Globus pallidus (tissue), 1 donor: ENCODE data around the gene CCDC88C.

Experiments
- DNase-seq: peaks from one replicate; pipeline ENCODE4 v3.0.0-alpha.2; 2015; ENCODE audit warnings: low spot score

The CCDC88C gene

GRCh38 chr14:91311284-91311662 lies 106.3 kb downstream of the CCDC88C start:
- DNase-seq, result no peak

- DNase-seq, result no peak
These were observed 106.9 kb downstream of the CCDC88C start for GRCh38 chr14:91310606-91311283.

- DNase-seq, result no peak
These were observed 107.8 kb downstream of the CCDC88C start for GRCh38 chr14:91309756-91310280.

DNA sequence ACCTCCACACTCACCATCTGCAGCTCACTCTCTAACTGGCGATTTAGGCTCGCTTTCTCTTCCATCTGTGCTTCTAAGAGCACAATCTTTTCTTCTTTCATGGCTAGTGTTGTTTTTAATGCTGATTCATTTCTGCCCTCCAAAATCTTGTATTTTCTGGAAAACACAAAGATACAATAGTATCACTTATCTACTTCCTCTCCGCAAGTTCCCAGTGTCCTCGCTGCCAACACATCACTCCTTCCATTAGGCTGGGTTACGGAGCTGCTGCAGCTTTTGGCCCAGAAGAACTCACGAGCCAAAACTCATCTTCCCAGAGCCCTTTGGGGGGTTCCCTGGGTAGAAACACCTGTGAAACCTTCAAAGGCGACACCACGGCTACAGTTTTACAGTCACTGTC lies 109.3 kb downstream of the CCDC88C start:
- DNase-seq, result no peak

- DNase-seq, result no peak
These were observed 110.0 kb downstream of the CCDC88C start for GRCh38 chr14:91307652-91308051.

DNA sequence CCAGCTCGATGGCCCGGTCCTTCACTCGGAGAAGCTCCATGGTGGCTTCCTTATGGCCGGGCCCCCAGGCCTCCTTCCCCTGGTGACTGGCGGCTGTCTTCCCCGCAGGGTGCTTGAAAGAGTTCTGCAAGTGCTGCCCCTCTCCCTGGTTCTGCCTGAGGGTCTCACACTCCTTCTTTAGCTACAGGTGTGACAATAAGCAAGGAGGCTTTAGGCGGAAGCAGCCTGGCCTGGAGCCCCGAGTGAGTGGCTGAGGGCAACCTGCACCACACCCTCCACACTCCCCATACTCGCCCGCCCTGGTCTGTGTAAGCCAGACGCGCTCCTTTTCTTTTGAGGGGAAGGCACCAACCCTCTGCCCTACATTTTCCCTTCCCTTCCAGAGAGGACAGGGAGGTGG lies 110.6 kb downstream of the CCDC88C start:
- no peak for DNase-seq

DNA sequence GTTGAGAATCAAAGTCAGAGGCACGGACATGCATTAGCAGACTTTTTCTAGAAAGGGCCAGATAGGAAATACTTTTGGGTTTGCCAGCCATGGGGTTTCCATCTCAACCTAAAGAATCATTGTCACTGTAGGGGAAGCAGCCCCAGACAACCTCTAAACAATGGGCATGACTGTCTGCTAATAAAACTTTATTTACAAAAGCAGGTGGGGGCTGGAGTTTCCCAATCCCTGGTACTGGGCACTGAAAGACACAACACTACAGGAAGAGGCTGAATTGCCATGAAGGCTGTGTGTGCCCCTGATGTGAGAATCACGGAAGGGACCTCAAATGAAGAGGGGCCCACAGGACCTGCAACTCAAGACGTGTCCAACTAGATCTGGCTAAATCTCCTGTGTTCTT lies 111.1 kb downstream of the CCDC88C start:
- DNase-seq, result no peak

DNA sequence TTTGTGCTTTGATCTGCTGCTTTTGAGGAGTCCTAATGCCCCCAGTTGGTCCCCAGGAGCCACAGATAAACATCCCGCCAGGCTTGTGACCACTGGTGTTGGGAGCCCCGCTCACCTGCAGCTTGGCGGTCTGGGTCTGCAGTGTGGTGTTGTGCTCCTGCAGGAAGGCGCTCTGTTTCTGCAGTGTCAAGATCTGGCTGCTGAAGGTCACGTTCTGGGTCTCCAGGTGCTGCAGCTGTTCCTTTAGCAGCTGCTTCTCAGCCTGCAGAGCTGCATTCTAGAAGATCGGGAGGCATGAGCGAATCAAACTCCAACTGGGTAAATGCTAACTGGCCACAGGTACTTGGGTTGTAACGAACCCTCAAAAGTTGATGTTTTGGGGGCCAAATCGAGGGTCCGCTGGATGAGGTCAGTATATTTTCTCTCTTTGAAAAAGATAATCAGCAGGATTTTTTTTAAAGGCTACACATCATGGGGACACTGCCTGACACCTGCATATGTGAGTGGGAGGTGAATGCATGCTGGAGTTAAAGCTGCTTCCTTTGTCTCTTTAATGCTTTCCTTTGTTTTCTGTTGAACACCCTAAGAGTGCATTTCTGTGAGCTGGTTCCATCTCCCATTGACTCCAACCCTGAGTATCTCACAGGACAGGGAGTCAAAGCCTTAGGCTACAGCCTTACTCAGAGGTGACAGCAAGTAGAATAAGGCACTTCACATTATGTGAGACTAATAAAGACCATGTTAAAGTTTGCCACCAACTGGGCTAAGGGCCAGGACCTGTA lies 111.8 kb downstream of the CCDC88C start:
- no peak for DNase-seq

DNA sequence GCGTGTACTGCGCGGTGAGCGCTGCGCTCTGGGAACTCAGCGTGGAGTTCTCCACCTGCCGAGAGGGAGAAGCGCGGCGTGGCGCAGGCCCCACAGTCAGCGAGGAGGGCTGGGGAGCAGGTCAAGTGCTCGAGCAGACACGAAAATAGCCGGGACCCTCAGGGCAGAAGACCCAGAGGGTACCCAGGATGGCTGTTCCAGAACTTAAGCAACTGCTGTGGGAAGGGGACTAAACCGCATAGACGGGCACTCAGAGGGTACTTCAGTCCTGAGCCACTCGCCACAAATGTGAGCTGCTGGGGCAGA lies 113.7 kb downstream of the CCDC88C start:
- DNase-seq, result no peak

GRCh38 chr14:91303091-91303923 lies 114.3 kb downstream of the CCDC88C start:
- no peak for DNase-seq

DNA sequence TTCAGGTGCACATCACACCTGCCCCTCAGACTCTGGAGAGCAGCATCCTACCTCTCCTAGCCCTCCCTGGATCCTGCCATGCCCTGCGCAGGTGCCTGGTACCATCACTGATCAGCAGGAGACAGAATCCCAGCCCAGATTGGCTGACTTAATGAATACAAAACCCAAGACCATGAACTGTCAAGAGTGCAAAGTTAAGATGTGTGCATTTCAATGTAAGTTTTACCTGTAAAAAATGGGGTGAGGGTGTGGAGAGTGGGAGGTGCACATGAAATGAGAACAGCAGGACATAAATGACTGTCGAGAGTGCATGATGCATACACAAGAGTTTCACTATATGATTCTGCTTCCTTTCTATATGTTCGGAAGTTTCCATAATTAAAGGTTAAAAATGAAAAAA lies 115.2 kb downstream of the CCDC88C start:
- no peak for DNase-seq

DNA sequence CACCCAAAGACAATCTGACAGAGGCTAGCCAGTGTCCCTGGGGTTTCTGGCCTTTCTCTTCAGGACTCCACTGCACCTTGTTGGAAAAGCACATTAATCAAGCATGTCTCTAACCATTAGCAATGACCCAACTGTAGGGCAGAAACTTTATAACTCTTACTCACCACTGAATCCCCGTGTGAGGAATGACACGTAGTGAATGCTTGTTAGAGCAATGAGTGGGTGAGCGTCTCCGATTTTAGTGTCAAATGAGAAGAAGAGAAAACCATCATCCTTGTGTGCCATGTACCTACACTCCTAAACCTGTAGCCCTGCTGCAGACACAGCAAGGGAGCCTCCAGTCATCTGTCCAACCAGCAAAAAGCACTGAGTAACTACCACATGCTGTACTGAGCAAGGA lies 116.7 kb downstream of the CCDC88C start:
- no peak for DNase-seq

DNA sequence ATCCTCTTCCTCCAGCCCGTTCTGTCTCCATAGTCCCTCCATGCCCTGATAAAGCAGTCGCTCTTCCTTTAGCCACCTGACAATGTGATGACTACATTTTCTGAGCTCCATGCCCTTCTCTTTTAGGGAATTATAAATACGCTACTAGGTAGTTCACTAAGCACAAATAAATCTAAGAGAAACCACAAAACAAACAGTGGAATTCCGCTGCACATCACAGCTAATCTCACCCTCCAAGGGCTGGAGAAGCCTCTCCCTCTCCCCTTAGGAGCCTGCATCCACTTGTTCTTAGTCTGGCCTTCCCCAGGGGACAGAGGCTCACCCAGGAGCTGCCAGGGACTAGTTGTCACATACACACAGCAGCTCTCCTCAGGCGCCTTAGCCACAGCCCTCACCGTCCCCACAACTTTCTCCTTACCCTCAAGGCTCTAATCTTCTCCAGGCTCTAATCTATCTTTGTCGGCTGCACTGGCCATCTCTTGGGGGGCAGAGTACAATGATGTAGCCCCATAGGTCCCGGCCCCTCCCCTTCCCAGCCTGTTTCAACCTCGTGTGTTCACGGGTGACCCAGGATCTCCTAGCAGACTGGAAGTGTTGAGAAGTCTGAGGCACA lies 117.2 kb downstream of the CCDC88C start:
- DNase-seq, result no peak

DNA sequence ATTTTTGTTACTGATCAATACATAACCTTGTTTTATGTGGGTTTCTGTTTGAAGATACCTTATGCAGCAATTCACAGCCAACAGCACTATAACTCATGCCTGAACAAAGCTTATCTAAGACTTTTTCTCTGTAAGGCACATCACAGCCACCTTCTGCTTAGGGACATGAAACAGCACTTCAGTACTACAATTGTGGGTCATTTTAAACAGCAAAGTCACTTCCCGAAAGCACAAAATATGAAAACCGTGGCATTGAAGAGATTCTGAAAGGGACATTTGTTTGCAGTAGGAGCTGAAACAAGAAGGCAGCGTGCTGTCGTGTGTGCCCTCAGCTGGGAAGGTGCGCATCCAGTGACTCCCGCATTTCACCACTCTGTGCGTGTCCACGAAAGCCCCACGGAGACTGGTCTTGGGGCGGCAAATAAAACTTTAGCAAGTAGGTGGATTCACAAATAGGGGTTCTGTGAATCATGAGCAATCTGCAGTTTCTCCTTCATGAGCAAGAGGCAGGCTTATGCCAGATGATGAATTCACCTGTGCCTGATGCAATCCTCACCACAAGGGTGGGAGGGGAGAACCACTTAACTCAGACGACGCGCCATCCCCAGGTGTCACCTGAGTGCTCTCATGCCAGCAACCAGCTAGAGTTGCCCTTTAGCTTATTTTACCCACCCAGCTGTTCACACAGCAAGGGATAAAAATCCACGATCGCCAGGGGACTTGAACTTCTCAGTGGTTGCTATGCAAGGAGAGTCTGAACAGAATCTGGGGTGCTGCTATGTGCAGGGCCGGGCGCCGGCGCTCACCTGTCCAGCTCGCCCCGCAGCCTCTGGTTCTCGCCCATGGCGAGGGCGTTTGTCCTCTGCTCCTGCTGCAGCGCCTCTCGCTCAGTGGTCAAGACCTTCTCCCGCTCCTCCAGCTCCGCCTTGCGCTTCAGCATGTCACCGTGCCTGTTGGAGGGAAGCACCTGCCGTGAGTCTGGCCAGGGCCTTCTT lies 118.2 kb downstream of the CCDC88C start:
- no peak for DNase-seq

DNA sequence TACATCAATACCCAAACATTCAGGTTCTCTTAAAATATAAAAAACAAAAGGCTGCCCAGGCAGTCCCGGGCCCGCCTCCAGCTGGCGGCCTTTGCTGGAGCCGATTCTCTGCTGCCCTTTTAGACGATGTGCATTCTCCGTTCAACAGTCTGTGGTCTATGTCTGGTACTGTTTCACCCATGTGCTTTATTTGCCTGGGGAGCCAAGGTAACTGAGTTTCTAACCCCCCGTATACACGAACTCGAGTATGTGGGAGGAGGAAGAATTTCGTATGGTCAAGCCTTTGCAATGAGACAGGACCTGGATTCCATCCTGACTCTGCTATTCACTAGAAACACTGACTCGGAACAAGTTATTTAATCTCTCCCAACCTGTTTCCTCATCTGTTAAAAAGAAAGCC lies 119.0 kb downstream of the CCDC88C start:
- no peak for DNase-seq

- DNase-seq, result no peak
These were observed 120.4 kb downstream of the CCDC88C start for GRCh38 chr14:91297081-91297711.

- DNase-seq, result no peak
These were observed 121.5 kb downstream of the CCDC88C start for GRCh38 chr14:91295851-91296796.

DNA sequence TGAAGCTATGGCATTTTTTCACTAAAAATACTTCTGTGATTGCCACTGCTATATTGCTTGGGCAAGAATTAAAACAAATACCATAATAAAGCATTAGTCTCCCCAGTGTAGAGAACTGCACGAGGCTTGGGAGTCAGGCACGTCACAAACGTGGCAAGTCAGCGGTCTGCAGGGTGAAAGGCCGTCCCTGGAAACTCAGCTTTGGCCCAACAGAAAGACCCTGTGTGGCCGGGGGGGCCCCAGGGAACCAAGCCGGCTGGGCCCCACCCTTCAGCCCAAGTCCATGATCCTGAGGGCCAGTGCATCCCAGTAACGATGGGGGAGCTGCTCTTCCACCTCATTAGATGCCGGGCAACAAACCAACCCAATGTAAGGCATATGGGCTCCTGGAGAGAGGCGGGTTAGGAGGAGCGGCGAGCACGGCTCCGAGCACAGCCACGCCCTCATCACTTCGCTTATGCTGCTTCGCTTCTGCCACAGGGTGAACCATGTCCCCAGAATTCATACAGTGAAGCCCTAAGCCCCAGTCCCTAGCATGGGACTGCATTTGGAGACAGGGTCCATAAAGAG lies 122.3 kb downstream of the CCDC88C start:
- no peak for DNase-seq

GRCh38 chr14:91294153-91294552 lies 123.5 kb downstream of the CCDC88C start:
- no peak for DNase-seq
